GM12878 (cell line): ENCODE data around the gene SPTBN1. TPM values are rescaled to one million over a fixed set of nuclear protein-coding genes. Genes with fewer than 3 reads are reported as not detected.

Experiments used
- ATF7 ChIP-seq: fragments of 450-650 bp; IDR thresholded peaks from 2 replicates; pipeline ENCODE4 v1.6.1; 2016; ENCODE audit warnings: low read depth, mild to moderate bottlenecking
- BHLHE40 ChIP-seq, 2 experiments: fragments of 450-650 bp in 1 of 2; IDR thresholded peaks; 2 replicates each; pipeline ENCODE4 v1.6.1; 2011 to 2017; ENCODE audit warnings: low read depth in 2 of 2, borderline replicate concordance in 1 of 2, improper control_type of control experiment in 1 of 2, low read length in 1 of 2, mild to moderate bottlenecking in 1 of 2
- BRCA1 ChIP-seq: IDR thresholded peaks from 2 replicates; pipeline ENCODE4 v1.6.1; 2011; ENCODE audit warnings: low read depth, low read length, improper control_type of control experiment
- CHD1 ChIP-seq: IDR thresholded peaks from 2 replicates; pipeline ENCODE4 v1.6.1; 2012; ENCODE audit warnings: low read depth, low read length, improper control_type of control experiment
- NBN ChIP-seq: fragments of 450-650 bp; IDR thresholded peaks from 2 replicates; pipeline ENCODE4 v1.6.1; 2016
- NFIC ChIP-seq: IDR thresholded peaks from 2 replicates; pipeline ENCODE4 v1.6.1; 2012; ENCODE audit warnings: low read depth, mild to moderate bottlenecking, inconsistent platforms, low read length, moderate library complexity
- NFYA ChIP-seq: IDR thresholded peaks from 2 replicates; pipeline ENCODE4 v1.6.1; 2011; ENCODE audit warnings: low read depth, mild to moderate bottlenecking, low read length, improper control_type of control experiment, borderline replicate concordance
- NKRF ChIP-seq: fragments of 450-650 bp; conservative IDR thresholded peaks from 2 replicates; pipeline ENCODE4 v1.6.1; 2017; ENCODE audit warnings: mild to moderate bottlenecking, moderate library complexity
- RAD51 ChIP-seq: fragments of 450-650 bp; IDR thresholded peaks from 2 replicates; pipeline ENCODE4 v1.6.1; 2016; ENCODE audit warnings: moderate library complexity, mild to moderate bottlenecking, inconsistent platforms
- RCOR1 ChIP-seq: conservative IDR thresholded peaks from 2 replicates; pipeline ENCODE4 v1.6.1; 2012; ENCODE audit warnings: low read depth, low read length, improper control_type of control experiment
- SPI1 ChIP-seq: IDR thresholded peaks from 2 replicates; pipeline ENCODE4 v1.6.1; 2011; ENCODE audit warnings: low read depth, mild to moderate bottlenecking, low read length, moderate library complexity, borderline replicate concordance; ENCODE audit not compliant: insufficient read depth
- STAT3 ChIP-seq: IDR thresholded peaks from 2 replicates; pipeline ENCODE4 v1.6.1; 2011; ENCODE audit warnings: low read depth, low read length, improper control_type of control experiment
- ZNF384 ChIP-seq: IDR thresholded peaks from 2 replicates; pipeline ENCODE4 v1.6.1; 2012; ENCODE audit warnings: low read depth, mild to moderate bottlenecking, low read length, improper control_type of control experiment, borderline replicate concordance
- ZNF622 ChIP-seq: fragments of 450-650 bp; IDR thresholded peaks from 2 replicates; pipeline ENCODE4 v1.6.1; 2017; ENCODE audit warnings: mild to moderate bottlenecking, inconsistent platforms
- polyA plus RNA-seq, 11 experiments: library from polyadenylated mRNA; depleted of rRNA in 4 of 11; unstranded in 6 of 11; stranded (reverse) in 5 of 11; fragments of >200 nt; fragmentation: Nextera tagmentation in 4 of 11; fragmentation: Illumina TruSeq in 1 of 11; extraction: Ambion mirVana in 4 of 11; extraction: Trizol in 1 of 11; gene quantifications; 1 replicate in 1 of 11; 2 replicates in 10 of 11; pipeline versions ENCODE4 v1.2.1 to v1.2.3, GENCODE V29; 2011 to 2016; ENCODE audit warnings: inconsistent platforms in 2 of 11, missing spikeins in 2 of 11, low read depth in 1 of 11
- total RNA-seq, 4 experiments: library from RNA; depleted of rRNA in 3 of 4; stranded (reverse); fragments of >200 nt in 3 of 4; fragmentation: Illumina TruSeq in 1 of 4; extraction: Trizol in 1 of 4; gene quantifications; 2 replicates each; pipeline versions ENCODE4 v1.2.1 to v1.2.3, GENCODE V29; 2013 to 2021
- TF ChIP-seq, protein P1 (sequence below): fragments of 450-650 bp; IDR thresholded peaks from 2 replicates; pipeline ENCODE4 v1.6.1; 2017; ENCODE audit warnings: mild to moderate bottlenecking, moderate library complexity
- TF ChIP-seq, protein P2 (sequence below): IDR thresholded peaks from 2 replicates; pipeline ENCODE4 v1.6.1; 2011; ENCODE audit warnings: mild to moderate bottlenecking, low read depth, low read length, moderate library complexity; ENCODE audit not compliant: insufficient replicate concordance

Gene SPTBN1
- total and polyA plus RNA-seq, 10 of the 15 experiments (the other 5 are each of a cell fraction or from before 2014, with no cell fraction given) = 20.6 to 154 (median 76.7) TPM

GRCh38 chr2:54581326-54582039 is 125.4 kb downstream of the SPTBN1 start (continued):
- TF ChIP-seq, protein P1, sequence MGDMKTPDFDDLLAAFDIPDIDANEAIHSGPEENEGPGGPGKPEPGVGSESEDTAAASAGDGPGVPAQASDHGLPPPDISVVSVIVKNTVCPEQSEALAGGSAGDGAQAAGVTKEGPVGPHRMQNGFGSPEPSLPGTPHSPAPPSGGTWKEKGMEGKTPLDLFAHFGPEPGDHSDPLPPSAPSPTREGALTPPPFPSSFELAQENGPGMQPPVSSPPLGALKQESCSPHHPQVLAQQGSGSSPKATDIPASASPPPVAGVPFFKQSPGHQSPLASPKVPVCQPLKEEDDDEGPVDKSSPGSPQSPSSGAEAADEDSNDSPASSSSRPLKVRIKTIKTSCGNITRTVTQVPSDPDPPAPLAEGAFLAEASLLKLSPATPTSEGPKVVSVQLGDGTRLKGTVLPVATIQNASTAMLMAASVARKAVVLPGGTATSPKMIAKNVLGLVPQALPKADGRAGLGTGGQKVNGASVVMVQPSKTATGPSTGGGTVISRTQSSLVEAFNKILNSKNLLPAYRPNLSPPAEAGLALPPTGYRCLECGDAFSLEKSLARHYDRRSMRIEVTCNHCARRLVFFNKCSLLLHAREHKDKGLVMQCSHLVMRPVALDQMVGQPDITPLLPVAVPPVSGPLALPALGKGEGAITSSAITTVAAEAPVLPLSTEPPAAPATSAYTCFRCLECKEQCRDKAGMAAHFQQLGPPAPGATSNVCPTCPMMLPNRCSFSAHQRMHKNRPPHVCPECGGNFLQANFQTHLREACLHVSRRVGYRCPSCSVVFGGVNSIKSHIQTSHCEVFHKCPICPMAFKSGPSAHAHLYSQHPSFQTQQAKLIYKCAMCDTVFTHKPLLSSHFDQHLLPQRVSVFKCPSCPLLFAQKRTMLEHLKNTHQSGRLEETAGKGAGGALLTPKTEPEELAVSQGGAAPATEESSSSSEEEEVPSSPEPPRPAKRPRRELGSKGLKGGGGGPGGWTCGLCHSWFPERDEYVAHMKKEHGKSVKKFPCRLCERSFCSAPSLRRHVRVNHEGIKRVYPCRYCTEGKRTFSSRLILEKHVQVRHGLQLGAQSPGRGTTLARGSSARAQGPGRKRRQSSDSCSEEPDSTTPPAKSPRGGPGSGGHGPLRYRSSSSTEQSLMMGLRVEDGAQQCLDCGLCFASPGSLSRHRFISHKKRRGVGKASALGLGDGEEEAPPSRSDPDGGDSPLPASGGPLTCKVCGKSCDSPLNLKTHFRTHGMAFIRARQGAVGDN = peak; percentile 15; the same call in 1 of the 2 replicates
- TF ChIP-seq CHD1 = no peak
- no peak for TF ChIP-seq RCOR1
- TF ChIP-seq ZNF622 = no peak
- TF ChIP-seq BHLHE40 (IDR thresholded peaks at IDR 0.05; ENCODE audit: borderline replicate concordance in 1 of 2, low read depth in 2 of 2, low read length in 1 of 2) = peak; percentile 12 to 19; a peak in 1 of 4 replicates
- TF ChIP-seq ZNF384 = peak; percentile 83; the same call in 1 of the 2 replicates
- peak; percentile 61 for TF ChIP-seq ATF7
- TF ChIP-seq NFIC = peak; percentile 19; the same call in 1 of the 2 replicates
- TF ChIP-seq, protein P2, sequence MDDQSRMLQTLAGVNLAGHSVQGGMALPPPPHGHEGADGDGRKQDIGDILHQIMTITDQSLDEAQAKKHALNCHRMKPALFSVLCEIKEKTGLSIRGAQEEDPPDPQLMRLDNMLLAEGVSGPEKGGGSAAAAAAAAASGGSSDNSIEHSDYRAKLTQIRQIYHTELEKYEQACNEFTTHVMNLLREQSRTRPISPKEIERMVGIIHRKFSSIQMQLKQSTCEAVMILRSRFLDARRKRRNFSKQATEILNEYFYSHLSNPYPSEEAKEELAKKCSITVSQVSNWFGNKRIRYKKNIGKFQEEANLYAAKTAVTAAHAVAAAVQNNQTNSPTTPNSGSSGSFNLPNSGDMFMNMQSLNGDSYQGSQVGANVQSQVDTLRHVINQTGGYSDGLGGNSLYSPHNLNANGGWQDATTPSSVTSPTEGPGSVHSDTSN = no peak
- no peak for TF ChIP-seq BRCA1
- TF ChIP-seq NKRF = peak; percentile 37; the same call in 1 of the 2 replicates
- TF ChIP-seq STAT3 = 0 out of 2 replicates have a peak, but pooled peaks have one; percentile 61
- peak; percentile 76; the same call in 1 of the 2 replicates for TF ChIP-seq NBN
- no peak for TF ChIP-seq NFYA
- TF ChIP-seq RAD51 = peak; percentile 41; the same call in 1 of the 2 replicates
- TF ChIP-seq SPI1 = peak; percentile 66; the same call in 1 of the 2 replicates
